ENCODE data around the gene AMIGO2.

DNA sequence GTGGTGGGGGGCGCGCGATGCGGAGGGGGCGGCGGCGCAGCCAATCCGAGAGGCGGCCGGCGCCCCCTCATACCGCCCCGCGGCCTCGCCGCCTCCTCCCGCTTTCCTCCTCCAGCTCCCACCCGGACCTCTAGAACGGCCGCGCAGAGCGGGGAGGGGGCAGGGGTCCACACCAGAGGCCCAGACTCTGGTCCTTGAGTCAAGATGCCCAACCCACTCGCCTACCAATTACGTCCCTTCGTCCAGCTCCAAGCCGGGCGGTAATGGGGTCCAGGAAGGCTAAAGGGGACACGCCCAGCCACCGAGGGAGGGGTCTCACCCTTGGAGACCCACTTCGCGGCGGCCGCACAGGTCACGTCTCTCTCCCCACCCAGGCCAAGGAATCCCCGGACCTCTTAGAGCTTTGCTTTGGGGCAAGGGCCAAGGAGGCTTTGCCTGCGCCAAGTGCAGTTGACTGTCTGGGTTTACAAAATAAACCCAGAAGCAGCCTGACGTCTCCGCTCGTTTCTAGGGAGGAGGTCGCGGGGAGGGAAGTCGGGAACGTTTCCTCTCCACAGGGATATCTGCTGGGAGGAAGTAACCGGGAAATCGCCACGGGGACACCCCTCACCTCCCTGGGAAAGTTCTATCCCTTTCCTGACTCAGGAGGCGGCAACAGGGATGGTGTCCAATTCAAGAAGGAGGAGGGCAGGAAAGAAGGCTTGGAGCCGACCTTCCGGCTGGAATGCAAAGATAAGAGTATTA, 394 bp upstream of the AMIGO2 start:
- TF ChIP-seq CTCF (IDR thresholded peaks at IDR 0.05) (no peak), POLR2A (IDR thresholded peaks at IDR 0.05) (no peak)

All from lower leg skin (tissue), 3 donors.